ENCODE results near the gene TRABD2A.

- TF ChIP-seq, protein P1, sequence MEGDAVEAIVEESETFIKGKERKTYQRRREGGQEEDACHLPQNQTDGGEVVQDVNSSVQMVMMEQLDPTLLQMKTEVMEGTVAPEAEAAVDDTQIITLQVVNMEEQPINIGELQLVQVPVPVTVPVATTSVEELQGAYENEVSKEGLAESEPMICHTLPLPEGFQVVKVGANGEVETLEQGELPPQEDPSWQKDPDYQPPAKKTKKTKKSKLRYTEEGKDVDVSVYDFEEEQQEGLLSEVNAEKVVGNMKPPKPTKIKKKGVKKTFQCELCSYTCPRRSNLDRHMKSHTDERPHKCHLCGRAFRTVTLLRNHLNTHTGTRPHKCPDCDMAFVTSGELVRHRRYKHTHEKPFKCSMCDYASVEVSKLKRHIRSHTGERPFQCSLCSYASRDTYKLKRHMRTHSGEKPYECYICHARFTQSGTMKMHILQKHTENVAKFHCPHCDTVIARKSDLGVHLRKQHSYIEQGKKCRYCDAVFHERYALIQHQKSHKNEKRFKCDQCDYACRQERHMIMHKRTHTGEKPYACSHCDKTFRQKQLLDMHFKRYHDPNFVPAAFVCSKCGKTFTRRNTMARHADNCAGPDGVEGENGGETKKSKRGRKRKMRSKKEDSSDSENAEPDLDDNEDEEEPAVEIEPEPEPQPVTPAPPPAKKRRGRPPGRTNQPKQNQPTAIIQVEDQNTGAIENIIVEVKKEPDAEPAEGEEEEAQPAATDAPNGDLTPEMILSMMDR (IDR thresholded peaks at IDR 0.05; ENCODE audit: insufficient read depth, low read length, poor library complexity, severe bottlenecking), result no peak
- no peak; the same call in 1 of the 2 replicates for TF ChIP-seq EZH2phosphoT487 (conservative IDR thresholded peaks at IDR 0.05; ENCODE audit: low read length)
These were observed at the start of gene TRABD2A for GRCh38 chr2:84880645-84881521.
